ENCODE data around the gene CHRNA4. TPM values are rescaled to one million over a fixed set of nuclear protein-coding genes. Genes with fewer than 3 reads are reported as not detected.

CHRNA4 gene
- total and polyA plus RNA-seq, 8 donors: under 0.01 to 0.15 TPM; not detected in 6

DNA sequence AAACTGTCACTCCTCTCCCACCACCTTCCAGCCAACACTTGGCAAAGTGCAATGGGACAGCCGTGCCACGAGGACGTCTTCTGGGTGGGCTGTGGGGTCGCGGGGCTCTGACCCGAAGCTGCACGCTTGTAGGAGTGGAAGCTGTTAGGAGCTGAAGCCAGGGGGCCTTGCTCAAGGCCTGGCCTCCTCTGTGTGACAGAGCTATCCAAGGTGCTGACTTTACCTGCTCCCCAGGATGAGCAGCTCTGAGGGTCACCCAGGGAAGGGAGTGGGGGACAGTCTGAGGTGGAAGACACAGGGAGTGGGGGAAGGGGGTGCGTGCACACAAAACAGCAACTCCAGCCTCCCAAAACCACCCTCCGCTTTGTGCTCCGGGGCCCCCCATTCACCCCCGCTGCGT, 17.5 kb upstream of the CHRNA4 start:
- WGBS, 5 donors: 54 to 63% (median 56%) methylated on average over 12 of the region's 12 CpGs
- Histone ChIP-seq H3K4me3 (no peak overlapping the region), H3K27ac (no peak overlapping the region), H3K9me3 (no peaks in the 10 kb centered on the region), H3K36me3 (no peaks in the 10 kb centered on the region), H3K27me3 (peaks cover 19 to 100% (median 88%) of the 10 kb centered on the region in 3 donors), H3K4me1 (peaks cover 0 to 5% (median 0%) of the 10 kb centered on the region in 4 donors)
- DNase-seq: no peak
- TF ChIP-seq POLR2AphosphoS5 (IDR thresholded peaks at IDR 0.05) (no peak), POLR2A (IDR thresholded peaks at IDR 0.05) (no peak), EP300 (IDR thresholded peaks at IDR 0.05) (no peak)
- TF ChIP-seq, protein P1, sequence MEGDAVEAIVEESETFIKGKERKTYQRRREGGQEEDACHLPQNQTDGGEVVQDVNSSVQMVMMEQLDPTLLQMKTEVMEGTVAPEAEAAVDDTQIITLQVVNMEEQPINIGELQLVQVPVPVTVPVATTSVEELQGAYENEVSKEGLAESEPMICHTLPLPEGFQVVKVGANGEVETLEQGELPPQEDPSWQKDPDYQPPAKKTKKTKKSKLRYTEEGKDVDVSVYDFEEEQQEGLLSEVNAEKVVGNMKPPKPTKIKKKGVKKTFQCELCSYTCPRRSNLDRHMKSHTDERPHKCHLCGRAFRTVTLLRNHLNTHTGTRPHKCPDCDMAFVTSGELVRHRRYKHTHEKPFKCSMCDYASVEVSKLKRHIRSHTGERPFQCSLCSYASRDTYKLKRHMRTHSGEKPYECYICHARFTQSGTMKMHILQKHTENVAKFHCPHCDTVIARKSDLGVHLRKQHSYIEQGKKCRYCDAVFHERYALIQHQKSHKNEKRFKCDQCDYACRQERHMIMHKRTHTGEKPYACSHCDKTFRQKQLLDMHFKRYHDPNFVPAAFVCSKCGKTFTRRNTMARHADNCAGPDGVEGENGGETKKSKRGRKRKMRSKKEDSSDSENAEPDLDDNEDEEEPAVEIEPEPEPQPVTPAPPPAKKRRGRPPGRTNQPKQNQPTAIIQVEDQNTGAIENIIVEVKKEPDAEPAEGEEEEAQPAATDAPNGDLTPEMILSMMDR (IDR thresholded peaks at IDR 0.05): no peak
- intact Hi-C loops (cut with DNase I; ENCODE audit: low total_unique reads): no loop called here

DNA sequence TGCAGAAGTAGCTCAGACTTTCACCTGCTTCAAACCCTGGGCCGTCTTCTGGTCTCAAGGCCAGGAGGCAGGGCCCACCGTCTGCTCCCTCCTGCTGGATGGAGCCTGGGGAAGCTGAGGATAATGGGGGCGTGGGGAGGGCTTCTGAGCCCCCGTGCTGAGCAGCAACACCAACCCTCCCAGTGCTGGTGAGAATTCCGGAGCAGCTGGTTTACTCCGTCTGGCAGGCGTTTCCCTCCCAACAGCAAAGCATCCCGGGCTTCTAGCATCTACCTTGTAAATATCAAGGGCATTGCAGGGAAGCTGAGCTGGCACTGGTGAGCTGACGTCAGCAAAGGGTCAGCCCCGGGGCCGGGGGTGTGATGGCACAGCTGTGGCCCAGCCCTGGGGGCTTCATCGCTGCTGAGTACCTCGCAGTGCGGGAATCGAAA, 16.8 kb upstream of the CHRNA4 start:
- H3K27me3 ChIP-seq: peaks cover 23 to 100% (median 93%) of the 10 kb centered on the region in 3 donors
- WGBS, 5 donors: 30 to 51% (median 36%) methylated on average over 7 to 15 of the region's 15 CpGs
- peaks cover 0 to 5% (median 0%) of the 10 kb centered on the region in 4 donors for H3K4me1 ChIP-seq
- no peaks in the 10 kb centered on the region for H3K36me3 ChIP-seq
- TF ChIP-seq POLR2AphosphoS5 (IDR thresholded peaks at IDR 0.05): no peak
- DNase-seq: no peak
- no peaks in the 10 kb centered on the region for H3K9me3 ChIP-seq
- no peak overlapping the region for H3K4me3 ChIP-seq
- intact Hi-C loops (cut with DNase I; ENCODE audit: low total_unique reads): no loop called here
- no peak overlapping the region for H3K27ac ChIP-seq

DNA sequence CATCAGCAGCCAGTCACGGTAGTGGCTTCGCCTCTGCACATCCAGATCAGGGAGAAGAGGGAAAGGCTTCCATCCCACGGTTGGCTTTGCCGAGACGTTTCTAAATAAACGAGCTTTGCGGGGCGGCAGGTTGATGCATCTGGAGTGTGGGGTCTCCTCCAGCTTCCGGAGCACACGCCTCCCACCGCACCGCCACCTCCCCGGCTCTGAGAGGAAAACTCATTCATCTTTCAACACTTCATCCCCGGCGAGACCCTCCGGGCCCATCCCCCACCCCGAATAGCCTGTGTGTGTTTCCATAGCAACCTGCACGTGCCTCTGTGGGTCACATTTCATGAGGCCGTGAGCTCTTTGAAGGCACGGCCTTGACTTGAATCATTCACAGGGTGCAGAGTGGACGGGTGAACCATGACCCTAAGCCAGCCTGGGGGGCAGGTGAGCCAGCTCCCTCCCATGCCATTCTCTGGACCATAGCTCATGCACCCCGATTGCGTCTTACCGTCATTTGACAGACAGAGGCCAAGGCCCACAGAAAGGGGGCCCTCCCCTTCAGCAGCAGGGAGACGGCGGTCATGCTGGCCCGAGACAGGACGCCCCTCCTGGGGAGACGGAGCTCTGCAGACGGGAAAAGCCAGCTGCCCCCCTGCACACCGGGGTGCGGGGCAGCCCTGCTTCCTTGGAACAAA, 16.2 kb upstream of the CHRNA4 start:
- H3K27me3 ChIP-seq: peaks cover 21 to 100% (median 89%) of the 10 kb centered on the region in 3 donors
- no peak for TF ChIP-seq POLR2AphosphoS5 (IDR thresholded peaks at IDR 0.05)
- no peak for TF ChIP-seq POLR2A (IDR thresholded peaks at IDR 0.05)
- TF ChIP-seq, protein P1 (IDR thresholded peaks at IDR 0.05): no peak
- no peaks in the 10 kb centered on the region for H3K9me3 ChIP-seq
- WGBS, 5 donors: 6 to 8% (median 7%) methylated on average over 29 to 32 of the region's 32 CpGs
- H3K4me3 ChIP-seq: no peak overlapping the region
- H3K36me3 ChIP-seq: no peaks in the 10 kb centered on the region
- intact Hi-C loops (cut with DNase I; ENCODE audit: low total_unique reads): no loop called here
- peaks cover 0 to 5% (median 0%) of the 10 kb centered on the region in 4 donors for H3K4me1 ChIP-seq
- H3K27ac ChIP-seq: no peak overlapping the region
- peak in 1 of 2 donors; percentile 50 for DNase-seq

DNA sequence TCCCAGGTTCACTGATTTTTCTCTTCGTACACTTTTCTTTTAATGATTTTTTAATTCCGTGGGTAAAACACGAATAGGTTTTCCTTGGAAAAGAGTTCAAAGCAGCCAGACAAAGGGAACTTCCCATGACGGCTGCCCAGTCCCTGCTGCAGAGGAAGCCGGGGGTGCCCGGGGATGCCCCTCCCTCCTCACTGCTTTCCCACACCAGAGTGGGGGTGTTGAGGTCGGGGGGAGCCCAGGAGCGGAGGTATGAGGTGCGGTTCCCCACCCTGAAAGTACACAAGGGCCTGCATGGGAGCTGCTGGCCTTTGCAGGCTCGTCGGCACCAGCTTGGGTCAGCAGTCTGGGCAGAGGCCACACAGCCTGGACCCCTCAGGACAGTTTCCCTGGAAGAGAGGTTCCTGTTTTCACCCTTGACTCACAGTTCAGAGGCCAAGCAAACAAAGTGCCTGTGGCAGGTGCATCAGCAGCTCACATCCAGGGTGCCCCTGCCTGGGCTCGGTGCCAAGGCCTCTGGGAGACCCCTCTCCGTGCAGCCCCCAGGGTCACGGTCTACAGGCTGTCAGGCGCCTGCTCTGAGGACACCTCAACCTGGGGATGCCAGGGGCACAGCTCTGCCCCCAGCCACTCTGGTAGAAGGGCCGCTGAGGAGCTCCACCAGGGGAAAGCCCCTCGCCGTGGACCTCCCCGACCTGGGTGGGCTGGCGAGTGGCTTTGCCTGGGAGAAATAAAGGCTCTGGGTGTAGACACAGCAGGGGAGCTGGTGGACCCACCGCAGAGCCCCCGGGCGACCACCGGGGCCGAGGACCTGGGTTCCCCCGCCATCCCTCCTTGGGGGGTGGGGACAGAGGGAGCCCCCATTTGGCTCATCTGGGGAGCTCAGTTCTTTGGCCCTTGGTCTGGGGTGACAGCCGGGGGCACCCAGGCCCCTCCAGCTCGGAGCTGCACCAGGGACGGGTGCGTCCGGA, 15.4 kb upstream of the CHRNA4 start:
- no peak for DNase-seq
- peaks cover 18 to 98% (median 83%) of the 10 kb centered on the region in 3 donors for H3K27me3 ChIP-seq

More for the DNA sequence above, 15.4 kb upstream of the CHRNA4 start:
- H3K4me3 ChIP-seq: no peak overlapping the region
- 31 to 48% (median 41%) methylated on average over 16 to 31 of the region's 31 CpGs for WGBS, 5 donors
- no peak overlapping the region for H3K27ac ChIP-seq
- no peak for TF ChIP-seq EP300 (IDR thresholded peaks at IDR 0.05)
- TF ChIP-seq POLR2AphosphoS5 (IDR thresholded peaks at IDR 0.05): no peak
- TF ChIP-seq POLR2A (IDR thresholded peaks at IDR 0.05): no peak
- TF ChIP-seq, protein P1 (IDR thresholded peaks at IDR 0.05): no peak
- H3K36me3 ChIP-seq: no peaks in the 10 kb centered on the region
- intact Hi-C loops (cut with DNase I; ENCODE audit: low total_unique reads): no loop called here
- H3K9me3 ChIP-seq: no peaks in the 10 kb centered on the region
- H3K4me1 ChIP-seq: peaks cover 0 to under 1% (median 0%) of the 10 kb centered on the region in 4 donors
